HG02588 (cell line): ENCODE measurements around the gene PRR36.
A peak's percentile ranks its signal among the peaks of the same experiment; 100 is the strongest.

Experiments used
- ATAC-seq: cut with Tn5 transposase; IDR thresholded peaks from one replicate; pipeline ENCODE4 v1.9.1; 2021; ENCODE audit warnings: mild to moderate bottlenecking, moderate library complexity; ENCODE audit not compliant: unreplicated experiment

Gene PRR36

GRCh38 chr19:7913652-7914051 is 39.5 kb upstream of the PRR36 start:
- ATAC-seq = no peak

DNA sequence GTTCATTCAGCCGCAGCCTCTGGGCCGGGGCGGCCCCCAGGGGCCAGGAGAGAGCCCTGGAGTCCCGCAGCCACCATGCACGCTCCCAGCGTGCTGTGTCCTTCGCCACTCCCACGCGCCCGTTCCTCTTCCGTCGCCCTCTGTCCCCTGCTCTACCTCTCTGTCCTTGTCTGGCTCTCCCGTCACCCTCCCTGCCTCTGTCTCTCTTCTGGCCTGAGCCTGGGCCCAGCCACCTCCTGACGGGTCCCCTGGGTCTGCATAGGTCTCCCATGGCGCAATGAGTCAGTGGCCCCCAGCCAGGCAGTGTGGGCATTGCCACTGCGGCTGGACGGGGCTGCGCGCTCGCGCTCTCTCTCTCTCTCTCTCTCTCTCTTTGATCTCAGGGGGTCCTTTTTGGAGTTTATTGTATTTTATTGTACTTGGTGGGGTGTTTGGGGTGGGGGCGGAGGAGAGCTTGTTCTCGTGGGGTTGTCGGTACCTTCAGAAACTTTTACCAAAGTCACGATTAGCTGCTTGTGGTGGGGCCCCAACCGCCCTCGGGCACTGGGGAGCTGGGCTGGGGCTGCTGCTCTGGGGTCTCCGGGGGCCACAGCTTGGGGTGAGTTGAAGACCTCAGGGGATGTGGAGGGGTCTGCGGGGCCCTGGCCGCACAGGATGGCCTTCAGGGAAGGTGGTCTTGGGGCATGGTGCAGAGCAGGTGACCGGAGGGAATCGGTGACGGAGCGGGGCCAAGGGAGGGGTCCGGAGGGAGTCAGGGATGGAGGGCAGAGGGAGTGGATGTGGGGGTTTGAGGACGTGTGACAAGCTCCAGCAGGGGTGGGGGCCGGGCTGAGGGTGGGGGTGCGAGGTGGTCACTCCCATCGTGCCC is 38.7 kb upstream of the PRR36 start:
- no peak for ATAC-seq

GRCh38 chr19:7912144-7912696 is 38.0 kb upstream of the PRR36 start:
- no peak for ATAC-seq

GRCh38 chr19:7911508-7912143 is 37.4 kb upstream of the PRR36 start:
- ATAC-seq = no peak

DNA sequence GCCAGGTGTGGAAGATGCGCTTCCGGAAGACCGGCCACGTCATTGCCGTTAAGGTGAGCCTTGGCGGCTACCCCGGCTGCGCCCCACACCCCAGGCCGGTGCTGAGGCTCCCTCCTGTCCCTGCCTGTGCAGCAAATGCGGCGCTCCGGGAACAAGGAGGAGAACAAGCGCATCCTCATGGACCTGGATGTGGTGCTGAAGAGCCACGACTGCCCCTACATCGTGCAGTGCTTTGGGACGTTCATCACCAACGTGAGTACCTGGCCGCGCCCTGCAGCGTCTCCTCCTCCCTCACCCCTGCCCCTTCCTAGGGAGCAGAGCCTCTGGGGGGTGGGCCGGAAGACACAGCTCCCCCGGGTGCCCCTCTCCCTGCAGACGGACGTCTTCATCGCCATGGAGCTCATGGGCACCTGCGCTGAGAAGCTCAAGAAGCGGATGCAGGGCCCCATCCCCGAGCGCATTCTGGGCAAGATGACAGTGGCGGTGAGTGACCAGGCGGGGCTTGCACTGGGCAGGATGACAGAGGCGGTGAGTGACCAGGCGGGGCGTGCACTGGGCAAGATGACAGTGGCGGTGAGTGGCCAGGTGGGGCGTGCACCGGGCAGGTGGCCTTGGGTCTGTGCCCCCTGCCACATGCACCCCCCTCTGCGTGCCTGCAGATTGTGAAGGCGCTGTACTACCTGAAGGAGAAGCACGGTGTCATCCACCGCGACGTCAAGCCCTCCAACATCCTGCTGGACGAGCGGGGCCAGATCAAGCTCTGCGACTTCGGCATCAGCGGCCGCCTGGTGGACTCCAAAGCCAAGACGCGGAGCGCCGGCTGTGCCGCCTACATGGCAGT is 36.4 kb upstream of the PRR36 start:
- ATAC-seq = no peak

- ATAC-seq = no peak
These were observed 35.4 kb upstream of the PRR36 start for GRCh38 chr19:7909471-7910067.

GRCh38 chr19:7908742-7909461 is 34.7 kb upstream of the PRR36 start:
- no peak for ATAC-seq

DNA sequence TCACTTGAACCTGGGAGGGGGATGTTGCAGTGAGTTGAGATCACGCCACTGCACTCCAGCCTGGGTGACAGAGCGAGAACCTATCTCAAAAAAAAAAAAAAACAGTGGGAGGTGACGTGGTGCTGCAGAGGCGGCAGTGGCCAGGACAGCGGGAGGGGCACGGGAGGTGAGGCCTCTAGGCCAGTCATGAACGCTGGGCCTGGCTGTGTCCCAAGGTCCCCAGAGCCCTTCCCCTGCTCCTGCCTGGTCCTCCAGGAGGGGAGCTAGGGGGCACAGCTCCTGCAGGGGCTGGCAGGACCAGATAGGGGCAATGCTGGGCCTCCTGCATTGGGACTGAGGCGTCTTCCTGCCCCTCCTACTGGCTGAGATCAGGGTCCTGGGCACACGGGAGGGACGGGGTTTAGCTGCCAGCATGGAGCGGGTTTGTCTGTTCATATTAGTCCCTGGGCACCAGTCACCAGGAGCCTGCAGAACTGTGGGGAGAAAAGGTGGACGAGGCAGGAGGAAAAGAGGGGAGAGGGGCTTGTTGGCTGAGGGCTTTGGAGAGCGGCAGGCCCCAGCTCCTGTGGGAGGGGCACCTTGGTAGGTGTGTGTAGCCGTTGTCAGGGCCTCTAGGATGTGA is 34.0 kb upstream of the PRR36 start:
- ATAC-seq = no peak

DNA sequence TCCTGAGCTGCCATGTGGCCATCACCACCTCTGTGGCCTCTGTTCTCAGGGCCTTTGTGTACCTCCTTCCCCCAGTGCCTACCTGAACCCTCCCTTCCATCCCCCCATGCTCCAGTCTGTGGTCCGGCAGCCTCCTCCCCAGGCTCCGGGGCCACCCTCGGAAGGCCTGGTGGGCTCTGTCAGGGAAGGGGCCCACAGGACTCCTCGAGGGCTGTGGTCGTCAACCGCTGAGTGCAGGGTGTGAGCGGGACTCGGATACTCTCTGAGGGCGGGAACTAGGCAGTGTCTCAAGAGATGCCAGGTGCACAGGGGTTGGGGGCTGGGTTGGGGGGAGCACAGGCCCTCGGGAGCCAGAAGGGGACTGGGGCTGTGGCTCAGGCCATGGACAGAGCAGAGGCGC is 33.4 kb upstream of the PRR36 start:
- no peak for ATAC-seq

DNA sequence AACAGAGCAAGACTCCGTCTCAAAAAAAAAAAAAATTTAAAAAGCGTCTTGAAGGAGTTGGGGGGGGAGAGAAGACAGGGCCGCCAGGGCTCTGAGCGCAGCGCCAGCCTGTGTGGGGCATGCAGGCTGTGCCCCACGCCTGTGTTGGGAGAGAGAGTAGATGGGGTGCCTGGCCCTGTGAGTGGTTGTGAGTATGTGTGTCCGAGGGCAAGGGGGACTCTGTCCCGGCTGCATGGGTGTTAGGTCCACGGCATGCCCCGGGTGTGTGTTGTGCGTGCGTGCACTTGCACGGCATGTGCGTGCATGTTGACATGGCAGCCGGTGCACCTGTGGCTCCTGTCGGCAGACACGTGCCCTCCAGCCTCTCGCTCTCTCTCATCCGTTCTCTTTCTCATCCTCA is 32.9 kb upstream of the PRR36 start:
- no peak for ATAC-seq

GRCh38 chr19:7905859-7906258 is 31.7 kb upstream of the PRR36 start:
- no peak for ATAC-seq

GRCh38 chr19:7905268-7905667 is 31.1 kb upstream of the PRR36 start:
- no peak for ATAC-seq

DNA sequence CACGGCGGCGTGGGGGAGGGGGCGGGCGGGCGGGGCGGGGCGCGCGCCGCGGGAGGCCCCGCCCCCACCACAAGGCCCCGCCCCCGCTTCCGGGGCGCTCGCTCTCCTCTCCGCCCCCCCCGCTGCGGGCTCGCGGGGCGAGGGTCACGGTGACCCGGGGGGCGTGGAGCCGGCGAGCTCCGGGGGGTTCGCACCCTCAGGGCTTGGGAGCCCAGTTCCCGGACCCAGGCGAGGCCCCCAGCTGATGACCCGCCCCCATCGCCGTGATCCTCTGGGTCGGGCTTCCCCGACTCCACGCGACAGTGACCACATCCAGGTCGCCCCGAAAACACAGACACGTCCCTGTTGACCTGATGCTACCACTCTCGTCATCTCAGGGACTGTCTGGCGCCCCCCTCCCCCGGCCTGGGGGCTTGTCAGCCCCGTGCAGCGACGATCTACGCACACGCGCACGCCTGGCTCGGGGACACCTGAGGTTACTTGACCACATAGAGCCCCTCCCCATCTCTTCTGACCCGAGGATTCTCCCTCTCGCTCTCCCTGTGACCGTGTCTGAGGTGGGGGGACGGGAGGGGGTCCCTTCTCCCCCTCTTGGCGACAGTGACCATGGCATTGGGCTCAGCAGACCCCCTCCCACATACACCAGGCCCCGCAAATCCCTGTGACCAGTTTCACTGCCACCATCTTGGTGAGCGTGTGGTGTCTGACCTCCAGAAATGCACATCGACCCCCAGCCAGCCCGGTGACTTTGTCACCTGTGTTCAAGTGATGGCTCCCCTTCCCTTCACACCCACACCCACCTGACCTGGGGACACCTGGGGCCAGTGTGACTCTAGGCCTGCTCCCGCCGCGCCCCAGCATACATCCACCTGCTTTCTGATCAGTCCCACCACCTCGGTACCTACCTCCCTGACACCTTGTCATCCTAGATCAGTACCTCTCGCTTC is 30.2 kb upstream of the PRR36 start:
- ATAC-seq = peak; percentile 26

DNA sequence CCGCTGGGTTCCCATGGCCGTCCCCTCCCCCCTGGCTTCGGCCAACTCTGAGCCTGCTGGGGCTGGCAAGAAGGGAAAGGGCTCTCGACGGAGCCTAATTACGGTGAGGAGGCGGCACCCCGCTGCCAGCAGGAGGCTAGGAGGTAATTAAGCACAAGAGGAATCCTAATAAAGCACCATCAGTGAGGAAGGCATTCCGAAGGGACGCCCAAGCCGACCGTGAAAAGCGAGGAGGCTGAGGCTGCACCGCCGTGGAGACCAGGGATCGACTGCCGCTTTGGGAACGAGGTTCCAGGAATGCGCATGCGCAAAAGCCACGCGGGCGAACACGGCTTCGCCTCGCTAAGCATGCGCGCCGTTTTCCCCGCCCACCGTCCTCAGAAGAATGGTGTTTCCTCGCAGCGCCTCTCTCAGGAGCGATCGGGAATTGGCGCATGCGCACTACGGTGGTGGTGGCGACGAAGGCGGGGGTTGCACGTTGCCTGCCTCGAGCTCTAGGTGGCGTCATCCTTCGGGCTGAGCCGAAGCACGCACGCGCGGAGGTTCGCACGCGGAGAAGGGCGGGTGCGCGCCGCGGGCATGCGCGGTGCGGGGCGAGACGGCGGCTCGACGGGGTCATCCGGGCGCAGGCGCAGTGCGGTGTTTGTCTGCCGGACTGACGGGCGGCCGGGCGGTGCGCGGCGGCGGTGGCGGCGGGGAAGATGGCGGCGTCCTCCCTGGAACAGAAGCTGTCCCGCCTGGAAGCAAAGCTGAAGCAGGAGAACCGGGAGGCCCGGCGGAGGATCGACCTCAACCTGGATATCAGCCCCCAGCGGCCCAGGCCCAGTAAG is 29.3 kb upstream of the PRR36 start, which contains the start of gene MAP2K7:
MAP2K7 (plus strand) TSS at position 634 of the 830 bp plus-strand sequence; CDS start at position 702, 68 bp downstream.
- ATAC-seq = peak; percentile 81

DNA sequence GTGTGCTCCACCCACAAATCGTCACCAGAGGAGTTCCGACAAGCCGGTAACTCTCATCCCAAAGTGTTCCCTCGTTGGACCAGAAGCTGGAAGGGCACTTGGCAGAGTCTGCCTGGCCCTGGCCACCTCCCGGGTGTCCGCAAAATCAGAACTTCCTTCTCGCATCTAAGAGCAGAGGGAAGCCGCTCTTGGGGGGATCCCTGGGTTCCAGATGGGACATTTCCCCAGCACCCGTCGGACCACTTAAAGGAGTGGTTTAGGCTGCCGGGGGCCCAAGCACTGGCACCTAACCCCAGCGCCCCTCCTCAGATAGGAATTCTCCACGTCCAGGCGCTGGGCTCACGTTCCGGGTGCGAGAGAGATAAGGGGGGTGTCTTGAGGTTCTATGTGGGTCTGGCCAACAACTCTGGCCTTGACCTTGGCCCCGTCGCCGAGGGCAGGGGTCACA is 28.6 kb upstream of the PRR36 start:
- no peak for ATAC-seq

- ATAC-seq = no peak
These were observed 27.1 kb upstream of the PRR36 start for GRCh38 chr19:7901337-7901736.

DNA sequence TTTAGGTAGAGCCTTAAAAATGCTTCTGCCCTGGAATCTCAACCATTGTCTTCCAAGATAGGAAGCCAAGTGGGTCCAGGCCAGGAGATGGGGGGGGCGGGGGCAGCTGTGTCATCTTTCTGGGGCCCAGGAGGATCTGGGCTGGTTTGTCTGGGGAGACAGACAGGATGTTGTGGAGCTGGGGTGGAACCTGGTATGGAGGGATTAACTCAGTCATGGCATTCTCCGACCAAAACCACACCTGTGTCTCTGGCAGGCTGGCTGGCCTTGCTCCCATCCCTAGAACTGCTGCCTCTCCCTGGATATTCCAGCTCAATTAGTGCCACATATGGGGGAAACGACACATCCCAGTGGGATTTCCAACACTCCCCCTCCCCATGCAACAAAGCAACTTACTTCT is 26.7 kb upstream of the PRR36 start:
- no peak for ATAC-seq
